H1 (cell line): ENCODE results near the gene MCF2L.

Source experiments
- CHD2 ChIP-seq: IDR thresholded peaks from 2 replicates; pipeline ENCODE4 v1.6.1; 2012; ENCODE audit warnings: low read length, improper control_type of control experiment
- CTCF ChIP-seq, 3 experiments: IDR thresholded peaks; 1 replicate in 2 of 3; 2 replicates in 1 of 3; pipeline versions ENCODE4 v1.5.1 to v1.6.1; 2011; ENCODE audit warnings: low read length in 3 of 3, mild to moderate bottlenecking in 3 of 3, inconsistent platforms in 2 of 3, low read depth in 1 of 3, moderate library complexity in 1 of 3; ENCODE audit not compliant: insufficient read depth in 1 of 3; ENCODE audit errors: control extremely low read depth in 1 of 3
- EP300 ChIP-seq, 2 experiments: IDR thresholded peaks; 1 replicate in 1 of 2; 2 replicates in 1 of 2; pipeline ENCODE4 v1.6.1; 2011 to 2012; ENCODE audit warnings: low read depth in 2 of 2, low read length in 2 of 2, mild to moderate bottlenecking in 2 of 2, borderline replicate concordance in 1 of 2, inconsistent platforms in 1 of 2, moderate library complexity in 1 of 2
- GTF2F1 ChIP-seq: IDR thresholded peaks from 2 replicates; pipeline ENCODE4 v1.6.1; 2012; ENCODE audit warnings: low read depth, low read length, improper control_type of control experiment, borderline replicate concordance
- USF2 ChIP-seq: IDR thresholded peaks from 2 replicates; pipeline ENCODE4 v1.6.1; 2011; ENCODE audit warnings: low read length, improper control_type of control experiment

- TF ChIP-seq CTCF (IDR thresholded peaks at IDR 0.05; ENCODE audit: control extremely low read depth in 1 of 3, insufficient read depth in 1 of 3, low read depth in 1 of 3, low read length in 3 of 3), result no peak
- TF ChIP-seq USF2, result no peak
- TF ChIP-seq EP300 (IDR thresholded peaks at IDR 0.05; ENCODE audit: borderline replicate concordance in 1 of 2, low read depth in 2 of 2, low read length in 2 of 2), result no peak
- TF ChIP-seq GTF2F1, result no peak
- TF ChIP-seq CHD2, result no peak
These were observed 45.1 kb upstream of the MCF2L start for GRCh38 chr13:112923962-112924361.
